ENCODE data around the gene CDK18. TPM values are rescaled to one million over a fixed set of nuclear protein-coding genes. Genes with fewer than 3 reads are reported as not detected.

Gene CDK18
- total and polyA plus RNA-seq, 10 of the 15 experiments (the other 5 are each of a cell fraction or from before 2014, with no cell fraction given), result 0.13 to 4.4 (median 0.52) TPM; not detected in 2

- 0 out of 2 replicates have a peak, but pooled peaks have one; percentile 21 for TF ChIP-seq FOXK2 (IDR thresholded peaks at IDR 0.05)
- TF ChIP-seq CHD4 (IDR thresholded peaks at IDR 0.05), result peak; percentile 70; the same call in 1 of the 2 replicates
- TF ChIP-seq TCF3 (IDR thresholded peaks at IDR 0.05; ENCODE audit: borderline replicate concordance, insufficient read depth, low read depth, low read length), result 0 out of 2 replicates have a peak, but pooled peaks have one; percentile 18
- no peak for TF ChIP-seq CBX5 (IDR thresholded peaks at IDR 0.05; ENCODE audit: low read depth)
- TF ChIP-seq MEF2B (IDR thresholded peaks at IDR 0.05; ENCODE audit: partially characterized antibody, poor library complexity, severe bottlenecking), result peak; percentile 64
- no peak for TF ChIP-seq CBFB (IDR thresholded peaks at IDR 0.05; ENCODE audit: low read depth)
- TF ChIP-seq, protein P1, sequence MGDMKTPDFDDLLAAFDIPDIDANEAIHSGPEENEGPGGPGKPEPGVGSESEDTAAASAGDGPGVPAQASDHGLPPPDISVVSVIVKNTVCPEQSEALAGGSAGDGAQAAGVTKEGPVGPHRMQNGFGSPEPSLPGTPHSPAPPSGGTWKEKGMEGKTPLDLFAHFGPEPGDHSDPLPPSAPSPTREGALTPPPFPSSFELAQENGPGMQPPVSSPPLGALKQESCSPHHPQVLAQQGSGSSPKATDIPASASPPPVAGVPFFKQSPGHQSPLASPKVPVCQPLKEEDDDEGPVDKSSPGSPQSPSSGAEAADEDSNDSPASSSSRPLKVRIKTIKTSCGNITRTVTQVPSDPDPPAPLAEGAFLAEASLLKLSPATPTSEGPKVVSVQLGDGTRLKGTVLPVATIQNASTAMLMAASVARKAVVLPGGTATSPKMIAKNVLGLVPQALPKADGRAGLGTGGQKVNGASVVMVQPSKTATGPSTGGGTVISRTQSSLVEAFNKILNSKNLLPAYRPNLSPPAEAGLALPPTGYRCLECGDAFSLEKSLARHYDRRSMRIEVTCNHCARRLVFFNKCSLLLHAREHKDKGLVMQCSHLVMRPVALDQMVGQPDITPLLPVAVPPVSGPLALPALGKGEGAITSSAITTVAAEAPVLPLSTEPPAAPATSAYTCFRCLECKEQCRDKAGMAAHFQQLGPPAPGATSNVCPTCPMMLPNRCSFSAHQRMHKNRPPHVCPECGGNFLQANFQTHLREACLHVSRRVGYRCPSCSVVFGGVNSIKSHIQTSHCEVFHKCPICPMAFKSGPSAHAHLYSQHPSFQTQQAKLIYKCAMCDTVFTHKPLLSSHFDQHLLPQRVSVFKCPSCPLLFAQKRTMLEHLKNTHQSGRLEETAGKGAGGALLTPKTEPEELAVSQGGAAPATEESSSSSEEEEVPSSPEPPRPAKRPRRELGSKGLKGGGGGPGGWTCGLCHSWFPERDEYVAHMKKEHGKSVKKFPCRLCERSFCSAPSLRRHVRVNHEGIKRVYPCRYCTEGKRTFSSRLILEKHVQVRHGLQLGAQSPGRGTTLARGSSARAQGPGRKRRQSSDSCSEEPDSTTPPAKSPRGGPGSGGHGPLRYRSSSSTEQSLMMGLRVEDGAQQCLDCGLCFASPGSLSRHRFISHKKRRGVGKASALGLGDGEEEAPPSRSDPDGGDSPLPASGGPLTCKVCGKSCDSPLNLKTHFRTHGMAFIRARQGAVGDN (IDR thresholded peaks at IDR 0.05), result peak; percentile 64
- TF ChIP-seq BHLHE40 (IDR thresholded peaks at IDR 0.05; ENCODE audit: borderline replicate concordance in 1 of 2, low read depth in 2 of 2, low read length in 1 of 2), result peak; percentile 45 to 59; a peak in 2 of 4 replicates
- no peak for TF ChIP-seq USF2 (IDR thresholded peaks at IDR 0.05; ENCODE audit: borderline replicate concordance, low read depth, low read length)
- peak; percentile 65; the same call in 1 of the 2 replicates for TF ChIP-seq SPI1 (IDR thresholded peaks at IDR 0.05; ENCODE audit: borderline replicate concordance, insufficient read depth, low read depth, low read length)
- TF ChIP-seq SREBF2 (IDR thresholded peaks at IDR 0.05; ENCODE audit: low read length), result no peak
- peak; percentile 49; the same call in 1 of the 2 replicates for TF ChIP-seq ATF7 (IDR thresholded peaks at IDR 0.05; ENCODE audit: low read depth)
Observed at GRCh38 chr1:205480349-205480985, 24.0 kb upstream of the CDK18 start (continued).

All from GM12878 (cell line).